HG02973 (cell line): ENCODE measurements around the gene SNTA1.
A peak's percentile ranks its signal among the peaks of the same experiment; 100 is the strongest.
"Not testable (repeated sequence)": the region's sequence is repeated elsewhere in the genome, so short reads cannot be mapped to it uniquely, and the experiment has no call there.

ENCODE experiments used
- ATAC-seq: cut with Tn5 transposase; IDR thresholded peaks from one replicate; pipeline ENCODE4 v1.9.1; 2021; ENCODE audit warnings: moderate library complexity; ENCODE audit not compliant: unreplicated experiment

SNTA1 gene

GRCh38 chr20:33400812-33401183, 42.8 kb downstream of the SNTA1 start:
- ATAC-seq: peak; percentile 4

- ATAC-seq: no peak
Measured at GRCh38 chr20:33399924-33400323, 43.6 kb downstream of the SNTA1 start.

GRCh38 chr20:33394718-33395117, 48.8 kb downstream of the SNTA1 start:
- ATAC-seq: no peak

DNA sequence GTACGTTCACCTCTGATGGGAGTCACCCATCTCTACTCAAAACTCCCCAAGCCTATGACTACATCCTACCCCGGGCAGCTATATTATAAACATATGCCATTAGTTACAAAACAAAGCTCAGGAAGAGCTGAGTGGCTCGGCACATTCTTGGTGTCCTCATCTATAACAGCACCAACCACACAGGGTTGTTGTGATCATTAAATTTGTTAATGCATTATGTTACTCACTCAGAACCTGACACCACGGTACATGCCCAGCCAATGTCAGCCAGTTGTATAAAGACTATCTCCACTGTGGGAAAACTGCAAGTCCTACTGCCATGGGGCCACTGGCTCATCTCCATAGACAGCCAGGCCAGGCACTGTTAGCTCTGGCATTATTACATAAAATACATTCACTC, 50.0 kb downstream of the SNTA1 start:
- ATAC-seq: no peak

DNA sequence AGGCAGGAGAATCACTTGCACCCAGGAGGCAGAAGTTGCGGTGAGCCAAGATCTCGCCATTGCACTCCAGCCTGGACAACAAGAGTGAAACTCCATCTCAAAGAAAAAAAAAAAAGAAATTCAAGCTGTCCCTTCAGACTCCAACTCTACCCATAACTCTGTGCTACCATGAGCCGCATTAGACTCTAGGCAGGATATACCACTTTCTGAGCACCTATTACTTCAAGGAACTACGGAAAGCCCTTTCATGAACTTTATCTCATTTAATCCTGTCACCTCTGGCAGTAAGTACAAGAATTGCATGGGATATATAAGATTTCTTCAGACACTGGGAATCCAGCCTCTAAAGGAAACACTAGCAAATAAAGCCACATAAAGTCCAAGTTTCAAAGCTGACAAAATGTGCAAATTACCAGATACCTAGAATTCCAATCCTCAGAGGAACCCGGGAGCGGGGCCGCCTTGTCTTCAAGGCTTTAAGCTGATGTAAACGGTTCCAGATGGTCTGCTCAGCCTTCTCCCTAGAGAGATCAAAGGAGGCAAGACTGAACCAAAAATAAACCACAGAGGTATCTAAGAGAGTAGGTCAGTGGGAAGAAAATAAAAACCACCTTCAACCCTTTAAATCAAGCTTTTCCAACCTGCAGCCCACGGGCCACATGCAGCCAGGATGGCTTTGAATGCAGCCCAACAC, 51.7 kb downstream of the SNTA1 start:
- no peak for ATAC-seq

DNA sequence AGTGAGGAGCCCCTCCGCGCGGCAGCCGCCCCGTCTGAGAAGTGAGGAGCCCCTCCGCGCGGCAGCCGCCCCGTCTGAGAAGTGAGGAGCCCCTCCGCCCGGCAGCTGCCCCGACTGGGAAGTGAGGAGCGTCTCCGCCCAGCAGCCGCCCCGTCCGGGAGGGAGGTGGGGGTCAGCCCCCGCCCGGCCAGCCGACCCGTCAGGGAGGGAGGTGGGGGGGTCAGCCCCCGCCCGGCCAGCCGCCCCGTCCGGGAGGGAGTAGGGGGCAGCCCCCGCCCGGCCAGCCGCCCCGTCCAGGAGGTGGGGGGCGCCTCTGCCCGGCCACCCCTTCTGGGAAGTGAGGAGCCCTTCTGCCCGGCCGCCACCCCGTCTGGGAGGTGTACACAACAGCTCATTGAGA, 54.2 kb downstream of the SNTA1 start:
- ATAC-seq: not testable (repeated sequence)

DNA sequence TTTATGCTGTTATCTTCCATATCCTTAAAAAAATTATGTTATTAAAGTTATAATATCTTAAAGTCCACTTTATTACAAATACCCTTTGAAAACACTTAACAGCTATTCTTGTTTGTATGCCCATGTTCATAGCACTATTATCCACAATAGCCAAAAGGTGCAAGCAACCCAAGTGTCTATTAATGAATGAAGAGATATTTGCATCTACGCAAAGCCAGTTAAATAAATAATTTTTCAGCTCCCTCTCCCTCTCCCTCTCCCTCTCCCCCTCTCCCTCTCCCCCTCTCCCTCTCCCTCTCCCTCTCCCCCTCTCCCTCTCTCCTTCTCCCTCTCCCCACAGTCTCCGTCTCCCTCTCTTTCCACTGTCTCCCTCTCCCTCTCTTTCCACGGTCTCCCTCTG, 55.3 kb downstream of the SNTA1 start:
- no peak for ATAC-seq

DNA sequence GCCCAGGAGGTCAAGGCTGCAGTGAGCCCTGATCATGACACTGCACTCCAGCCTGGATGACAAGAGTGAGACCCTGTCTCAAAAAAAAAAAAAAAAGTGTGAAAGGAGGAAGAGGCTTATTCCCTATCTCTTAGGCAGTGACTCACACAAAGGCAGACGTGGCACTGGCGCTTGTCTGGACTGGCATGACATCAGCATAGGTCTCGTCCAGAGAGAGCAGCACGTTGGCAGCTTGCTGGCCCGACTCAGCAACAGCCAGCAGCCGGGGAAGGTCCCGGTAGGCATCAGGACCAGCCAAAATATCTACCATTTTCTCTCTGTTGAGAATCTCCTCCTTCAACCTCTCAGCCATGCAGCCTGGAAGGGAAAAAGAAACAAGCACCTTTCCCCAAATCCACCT, 56.4 kb downstream of the SNTA1 start:
- no peak for ATAC-seq

- no peak for ATAC-seq
Measured at GRCh38 chr20:33386673-33387072, 56.9 kb downstream of the SNTA1 start.

DNA sequence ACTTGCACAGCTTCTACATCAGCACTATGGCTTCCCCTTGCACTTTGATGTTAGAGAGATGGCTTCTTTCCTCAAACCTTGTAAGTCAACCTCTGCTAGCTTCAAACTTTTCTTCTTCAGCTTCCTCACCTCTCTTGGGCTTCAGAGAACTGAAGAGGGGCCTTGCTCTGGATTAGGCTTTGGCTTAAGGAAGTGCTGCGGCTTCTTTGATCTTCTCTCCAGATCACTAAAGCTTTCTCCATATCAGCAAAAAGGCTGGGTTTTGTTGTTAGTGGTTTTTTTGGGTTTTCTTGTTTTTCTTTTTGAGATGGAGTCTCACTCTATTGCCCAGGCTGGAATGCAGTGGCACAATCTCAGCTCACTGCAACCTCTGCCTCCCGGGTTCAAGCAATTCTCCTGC, 66.2 kb downstream of the SNTA1 start:
- no peak for ATAC-seq

GRCh38 chr20:33373735-33374605, 69.6 kb downstream of the SNTA1 start:
- no peak for ATAC-seq

GRCh38 chr20:33372993-33373441, 70.5 kb downstream of the SNTA1 start:
- ATAC-seq: no peak

DNA sequence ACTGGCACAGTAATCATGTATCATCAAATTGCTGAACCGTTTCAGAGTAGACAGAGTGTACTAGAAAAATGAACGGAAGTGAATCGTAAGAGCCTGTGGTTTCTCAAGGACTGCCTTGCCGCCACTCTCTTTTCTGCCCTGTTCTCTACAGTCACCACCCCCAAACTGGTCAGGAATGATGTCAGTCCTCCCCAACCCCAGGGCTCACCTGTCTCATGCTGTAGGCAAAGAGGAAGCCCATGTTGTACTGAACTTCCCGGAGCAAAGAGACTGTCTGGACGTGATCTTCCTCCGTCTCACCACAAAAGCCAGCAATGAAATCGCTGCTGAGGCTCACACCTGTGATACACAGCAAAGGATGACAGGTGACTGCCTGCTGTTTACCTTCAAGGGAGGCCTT, 73.3 kb downstream of the SNTA1 start:
- ATAC-seq: no peak

GRCh38 chr20:33362898-33363297, 80.7 kb downstream of the SNTA1 start:
- ATAC-seq: no peak

DNA sequence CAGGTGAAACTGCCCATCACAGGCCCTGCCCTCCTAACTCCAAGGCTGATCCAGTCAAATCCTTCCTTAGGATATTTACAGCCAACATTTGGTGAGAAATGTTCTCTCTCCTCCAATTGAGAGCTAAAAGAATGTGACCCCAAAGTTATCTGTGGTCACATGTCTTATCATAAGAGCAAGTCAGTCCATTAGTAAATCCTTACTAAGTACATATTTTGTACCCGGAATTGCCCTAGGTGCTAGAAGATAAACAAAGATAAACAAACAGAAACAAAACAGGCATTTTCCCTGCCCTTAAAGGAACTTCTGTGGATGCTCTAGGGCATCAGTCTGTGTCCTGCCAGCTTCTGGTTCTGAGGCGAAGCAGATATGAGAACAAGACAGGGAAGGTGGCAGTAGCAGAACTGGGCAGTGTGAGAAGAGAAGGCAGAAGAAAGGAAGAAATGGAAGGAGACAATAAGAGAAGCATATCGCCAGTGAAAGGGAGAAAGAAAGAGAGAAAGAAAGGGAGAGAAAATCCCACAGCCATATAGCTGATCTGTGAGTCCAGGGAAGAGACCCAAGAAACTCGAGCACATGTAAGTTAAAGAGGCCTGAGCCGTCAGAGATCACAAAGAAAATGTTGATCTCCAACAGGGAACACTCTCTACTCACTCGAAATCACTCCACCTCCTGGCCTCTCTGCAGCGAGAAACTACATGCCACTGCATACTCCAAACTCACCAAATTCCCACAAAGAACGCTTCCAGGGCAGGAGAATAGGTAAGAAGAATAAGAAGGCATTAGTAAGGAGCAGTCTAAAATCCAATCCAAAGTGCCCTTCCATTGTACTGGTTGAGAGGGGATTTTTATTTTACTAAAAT, 83.9 kb downstream of the SNTA1 start:
- no peak for ATAC-seq
